ENCODE data around the gene MRPL49. TPM values are rescaled to one million over a fixed set of nuclear protein-coding genes. Genes with fewer than 3 reads are reported as not detected.
A peak's percentile ranks its signal among the peaks of the same experiment; 100 is the strongest.

MRPL49 gene
- total and polyA plus RNA-seq, 9 of the 15 experiments (the other 6 are each of a cell fraction or from before 2014, with no cell fraction given): 74.3 to 132 (median 91.2) TPM

DNA sequence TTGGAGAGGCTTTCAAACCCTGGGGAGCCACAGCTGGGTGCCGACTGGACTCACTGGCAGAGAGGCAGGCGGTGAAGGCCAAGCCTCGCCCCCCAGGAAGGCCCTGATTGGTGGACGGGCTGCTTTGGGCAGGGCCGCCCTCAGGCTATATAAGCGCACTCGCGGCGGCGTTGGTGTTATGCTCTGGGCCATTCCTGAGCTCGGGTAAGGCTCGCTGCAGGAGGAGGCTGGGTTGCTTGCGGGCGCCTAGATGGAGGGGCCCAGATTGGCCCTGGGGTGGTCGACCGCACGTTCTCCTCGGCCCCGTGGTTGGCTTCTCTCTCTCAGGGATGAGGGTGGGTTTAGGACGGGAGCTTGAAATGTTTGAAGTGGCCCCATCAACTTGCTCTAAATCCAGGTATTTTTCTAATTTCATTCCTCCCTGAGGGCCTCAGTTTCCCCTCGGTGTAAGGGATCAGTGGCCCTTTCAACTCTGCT is 48.0 kb downstream of the MRPL49 start, which contains the start of gene SPDYC:
TSS of gene SPDYC (plus strand) at position 176 of the 477 bp plus-strand sequence. CDS start 1,125 bp downstream, outside the sequence.
- ChIA-PET CTCF (ENCODE audit: low intra/inter-chr PET ratio) (interaction anchor here (0.6 kb wide), 1 partner anchor 13 kb away, joined by 3 read pairs; no protein-coding TSS in a partner anchor), POLR2A (interaction anchor here (0.6 to 5.9 kb wide), 40 partner anchors 8 to 420 kb away, joined by 3 to 90 read pairs (median 4); partner anchors contain the start of genes CAPN1, FAU, MAJIN and MRPL49)
- H3K27me3 ChIP-seq (ENCODE audit: control insufficient read depth in 2 of 2, insufficient read depth in 2 of 2, low read length in 2 of 2): no peaks in the 10 kb centered on the region; a peak in 1 of 5 replicates
- H3K9me3 ChIP-seq (replicated peaks; ENCODE audit: control insufficient read depth, insufficient read depth, low read depth, low read length): no peaks in the 10 kb centered on the region
- no peaks in the 10 kb centered on the region for H3K9me1 ChIP-seq (ENCODE audit: control insufficient read depth, insufficient read depth, low read length)
- peaks cover 45 to 49% of the 10 kb centered on the region in 2 experiments for H3K4me1 ChIP-seq (replicated peaks in 1 of 2; ENCODE audit: control insufficient read depth in 2 of 2, insufficient read depth in 2 of 2, low read length in 2 of 2)
- H2AFZ ChIP-seq (ENCODE audit: low read depth, low read length): peak within 1 kb of the TSS; percentile 93
- BruUV-seq (replicated peaks): no TSS peak
- peak; percentile 97 for ATAC-seq
- H3K4me3 ChIP-seq: peak within 1 kb of the TSS; percentile 37
- H3K36me3 ChIP-seq (ENCODE audit: control insufficient read depth, insufficient read depth, low read length): no peaks in the 10 kb centered on the region
- FAIRE-seq: peak; percentile 89
- in situ Hi-C loops (cut with MboI) (no loop called here), intact Hi-C loops (cut with micrococcal nuclease) (no loop called here)
- peaks cover 6% of the 10 kb centered on the region; the same call in 1 of the 3 replicates for H3K79me2 ChIP-seq (ENCODE audit: control insufficient read depth, insufficient read depth, low read length)
- peak within 1 kb of the TSS; percentile 79 for H3K4me2 ChIP-seq (ENCODE audit: insufficient read depth, low read length)
- H3K9ac ChIP-seq (ENCODE audit: insufficient read depth in 1 of 2, low read depth in 2 of 2, low read length in 2 of 2): peak within 1 kb of the TSS; percentile 69 to 88
- peak; percentile 96 to 98 (median 98) for DNase-seq (ENCODE audit: extremely low read depth in 1 of 4, low spot score in 3 of 4)
- WGBS (ENCODE audit: insufficient coverage, low coverage, missing lambda C conversion rate): under 1% methylated on average over 20 of the region's 21 CpGs
- H3K27ac ChIP-seq (ENCODE audit: extremely low read depth, low read depth, low read length): peak within 1 kb of the TSS; percentile 87
- H4K20me1 ChIP-seq (replicated peaks; ENCODE audit: control insufficient read depth, insufficient read depth, low read length): no peaks in the 10 kb centered on the region
- TF ChIP-seq STAG1 (CRISPR knock-in tag; IDR thresholded peaks at IDR 0.05; ENCODE audit: borderline replicate concordance) (no peak), SAP30 (IDR thresholded peaks at IDR 0.05; ENCODE audit: borderline replicate concordance, insufficient read depth, low read depth, low read length, poor library complexity, severe bottlenecking) (peak; percentile 25), PHF8 (IDR thresholded peaks at IDR 0.05; ENCODE audit: borderline replicate concordance, low read length) (peak; percentile 95), CCNT2 (IDR thresholded peaks at IDR 0.05; ENCODE audit: borderline replicate concordance, extremely low read depth, insufficient read length, low read depth, low read length) (peak; percentile 45), MYNN (IDR thresholded peaks at IDR 0.05) (peak; percentile 73), MYNN (CRISPR knock-in tag; IDR thresholded peaks at IDR 0.05) (no peak), ZNF717 (CRISPR knock-in tag; IDR thresholded peaks at IDR 0.05) (no peak), ZKSCAN3 (CRISPR knock-in tag; IDR thresholded peaks at IDR 0.05) (no peak), POLR3G (IDR thresholded peaks at IDR 0.05; ENCODE audit: extremely low read depth, insufficient read length, insufficient replicate concordance) (no peak), FIP1L1 (IDR thresholded peaks at IDR 0.05; ENCODE audit: low read depth, low read length, poor library complexity, severe bottlenecking) (peak; percentile 53), TAF7 (tag; IDR thresholded peaks at IDR 0.05) (peak; percentile 63; the same call in 1 of the 2 replicates), BHLHE40 (IDR thresholded peaks at IDR 0.05; ENCODE audit: low read length) (peak; percentile 26; the same call in 1 of the 2 replicates), NBN (IDR thresholded peaks at IDR 0.05; ENCODE audit: low read depth) (no peak), ZBTB9 (CRISPR knock-in tag; IDR thresholded peaks at IDR 0.05) (0 out of 2 replicates have a peak, but pooled peaks have one; percentile 50), ZFX (CRISPR knock-in tag; IDR thresholded peaks at IDR 0.05) (peak; percentile 91)
- TF ChIP-seq, protein P1, sequence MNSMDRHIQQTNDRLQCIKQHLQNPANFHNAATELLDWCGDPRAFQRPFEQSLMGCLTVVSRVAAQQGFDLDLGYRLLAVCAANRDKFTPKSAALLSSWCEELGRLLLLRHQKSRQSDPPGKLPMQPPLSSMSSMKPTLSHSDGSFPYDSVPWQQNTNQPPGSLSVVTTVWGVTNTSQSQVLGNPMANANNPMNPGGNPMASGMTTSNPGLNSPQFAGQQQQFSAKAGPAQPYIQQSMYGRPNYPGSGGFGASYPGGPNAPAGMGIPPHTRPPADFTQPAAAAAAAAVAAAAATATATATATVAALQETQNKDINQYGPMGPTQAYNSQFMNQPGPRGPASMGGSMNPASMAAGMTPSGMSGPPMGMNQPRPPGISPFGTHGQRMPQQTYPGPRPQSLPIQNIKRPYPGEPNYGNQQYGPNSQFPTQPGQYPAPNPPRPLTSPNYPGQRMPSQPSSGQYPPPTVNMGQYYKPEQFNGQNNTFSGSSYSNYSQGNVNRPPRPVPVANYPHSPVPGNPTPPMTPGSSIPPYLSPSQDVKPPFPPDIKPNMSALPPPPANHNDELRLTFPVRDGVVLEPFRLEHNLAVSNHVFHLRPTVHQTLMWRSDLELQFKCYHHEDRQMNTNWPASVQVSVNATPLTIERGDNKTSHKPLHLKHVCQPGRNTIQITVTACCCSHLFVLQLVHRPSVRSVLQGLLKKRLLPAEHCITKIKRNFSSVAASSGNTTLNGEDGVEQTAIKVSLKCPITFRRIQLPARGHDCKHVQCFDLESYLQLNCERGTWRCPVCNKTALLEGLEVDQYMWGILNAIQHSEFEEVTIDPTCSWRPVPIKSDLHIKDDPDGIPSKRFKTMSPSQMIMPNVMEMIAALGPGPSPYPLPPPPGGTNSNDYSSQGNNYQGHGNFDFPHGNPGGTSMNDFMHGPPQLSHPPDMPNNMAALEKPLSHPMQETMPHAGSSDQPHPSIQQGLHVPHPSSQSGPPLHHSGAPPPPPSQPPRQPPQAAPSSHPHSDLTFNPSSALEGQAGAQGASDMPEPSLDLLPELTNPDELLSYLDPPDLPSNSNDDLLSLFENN (IDR thresholded peaks at IDR 0.05; ENCODE audit: low read depth in 2 of 2, low read length in 2 of 2): peak in 1 of 2 experiments; percentile 75; a peak in 2 of 4 replicates
- TF ChIP-seq, protein P2, sequence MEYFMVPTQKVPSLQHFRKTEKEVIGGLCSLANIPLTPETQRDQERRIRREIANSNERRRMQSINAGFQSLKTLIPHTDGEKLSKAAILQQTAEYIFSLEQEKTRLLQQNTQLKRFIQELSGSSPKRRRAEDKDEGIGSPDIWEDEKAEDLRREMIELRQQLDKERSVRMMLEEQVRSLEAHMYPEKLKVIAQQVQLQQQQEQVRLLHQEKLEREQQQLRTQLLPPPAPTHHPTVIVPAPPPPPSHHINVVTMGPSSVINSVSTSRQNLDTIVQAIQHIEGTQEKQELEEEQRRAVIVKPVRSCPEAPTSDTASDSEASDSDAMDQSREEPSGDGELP (CRISPR knock-in tag; IDR thresholded peaks at IDR 0.05; ENCODE audit: borderline replicate concordance): peak; percentile 95
